B cell (primary cell): ENCODE measurements around the gene C19orf47. TPM values are rescaled to one million over a fixed set of nuclear protein-coding genes. Genes with fewer than 3 reads are reported as not detected.

Experiments used
- ATAC-seq: fragments of 200-7000 bp; cut with Tn5 transposase; one replicate; pipeline ENCODE4 v1.10.0; 2021; ENCODE audit warnings: low read depth, mild to moderate bottlenecking, moderate number of reproducible peaks, moderate library complexity
- CTCF ChIA-PET: fragments of 350-600 bp; sonication (Branson Sonifier 250); formaldehyde crosslinking; loops from one replicate; lab custom pipeline; 2021; ENCODE audit warnings: antibody characterized with exemption, inconsistent platforms; lab: Charles Lee
- POLR2A ChIA-PET: fragments of 350-600 bp; sonication (Branson Sonifier 250); formaldehyde crosslinking; loops from one replicate; lab custom pipeline; 2021; ENCODE audit warnings: antibody characterized with exemption; lab: Charles Lee
- DNase-seq: peaks from one replicate; pipeline ENCODE4 v3.0.0; 2013
- H2AFZ ChIP-seq: 2 replicates; pipeline ENCODE4 v1.6.1; 2012; ENCODE audit warnings: mild to moderate bottlenecking, low read depth, low read length; ENCODE audit not compliant: insufficient read depth, poor library complexity, severe bottlenecking
- H3K27ac ChIP-seq, 2 donors: 1 replicate in 1 of 2; 2 replicates in 1 of 2; pipeline ENCODE4 v1.5.1; 2012 to 2013; ENCODE audit warnings: low read length in 2 of 2, mild to moderate bottlenecking in 2 of 2, moderate library complexity in 1 of 2
- H3K27me3 ChIP-seq, 4 experiments: fragments of 200-600 bp in 1 of 4; sonication (generic) in 1 of 4; replicated peaks in 1 of 4; 1 replicate in 2 of 4; 2 replicates in 2 of 4; pipeline versions ENCODE4 v1.6.1 to v1.7.0; 2013 to 2016; ENCODE audit warnings: low read length in 3 of 4, mild to moderate bottlenecking in 2 of 4, mixed read lengths in 1 of 4, moderate library complexity in 1 of 4; ENCODE audit not compliant: insufficient read depth in 4 of 4, control insufficient read depth in 3 of 4; ENCODE audit errors: control extremely low read depth in 1 of 4
- H3K36me3 ChIP-seq, 2 experiments: replicated peaks in 1 of 2; 1 replicate in 1 of 2; 2 replicates in 1 of 2; pipeline versions ENCODE4 v1.6.1 to v1.7.1; 2013; ENCODE audit warnings: low read length in 1 of 2; ENCODE audit not compliant: insufficient read depth in 2 of 2, control insufficient read depth in 1 of 2; ENCODE audit errors: control extremely low read depth in 1 of 2, extremely low read depth in 1 of 2
- H3K4me1 ChIP-seq, 2 donors: fragments of 200-600 bp in 1 of 2; sonication (generic) in 1 of 2; 1 replicate in 1 of 2; 2 replicates in 1 of 2; pipeline versions ENCODE4 v1.5.1 to v1.6.1; 2013 to 2017; ENCODE audit warnings: low read length in 2 of 2; ENCODE audit not compliant: control insufficient read depth in 2 of 2, insufficient read depth in 2 of 2
- H3K4me2 ChIP-seq: replicated peaks from 2 replicates; pipeline ENCODE3; 2012; ENCODE audit warnings: mild to moderate bottlenecking, low read depth, low read length; ENCODE audit not compliant: poor library complexity, severe bottlenecking
- H3K4me3 ChIP-seq, 5 experiments: fragments of 200-600 bp in 1 of 5; sonication (generic) in 1 of 5; 1 replicate in 3 of 5; 2 replicates in 2 of 5; pipeline versions ENCODE4 v1.5.1 to v1.7.0; 2011 to 2016; ENCODE audit warnings: low read length in 4 of 5, mild to moderate bottlenecking in 4 of 5, low read depth in 2 of 5, control low read depth in 1 of 5, moderate library complexity in 1 of 5; ENCODE audit not compliant: insufficient read depth in 1 of 5; ENCODE audit errors: control extremely low read depth in 1 of 5, extremely low read depth in 1 of 5
- H3K79me2 ChIP-seq: fragments of 200-600 bp; sonication (generic); one replicate; pipeline ENCODE4 v1.6.0; 2016; ENCODE audit warnings: low read length; ENCODE audit not compliant: control insufficient read depth, insufficient read depth
- H3K9ac ChIP-seq: fragments of 200-600 bp; sonication (generic); 2 replicates; pipeline ENCODE4 v1.6.1; 2017; ENCODE audit warnings: mild to moderate bottlenecking, low read length, moderate library complexity
- H3K9me3 ChIP-seq, 3 donors: one replicate each; pipeline versions ENCODE4 v1.6.1 to v1.7.1; 2013; ENCODE audit warnings: low read length in 2 of 3; ENCODE audit not compliant: control insufficient read depth in 2 of 3, insufficient read depth in 1 of 3; ENCODE audit errors: control extremely low read depth in 1 of 3
- H4K20me1 ChIP-seq: 2 replicates; pipeline ENCODE4 v1.6.0; 2012; ENCODE audit warnings: mild to moderate bottlenecking, low read length; ENCODE audit not compliant: insufficient read depth, control insufficient read depth, poor library complexity, severe bottlenecking
- H3K27ac Mint-ChIP-seq: one replicate; pipeline ENCODE4 v1.8.0; 2021; ENCODE audit warnings: mixed read lengths
- H3K27me3 Mint-ChIP-seq: one replicate; pipeline ENCODE4 v1.8.0; 2021; ENCODE audit warnings: mixed read lengths
- H3K4me1 Mint-ChIP-seq: one replicate; pipeline ENCODE4 v1.8.0; 2021; ENCODE audit warnings: mixed read lengths
- H3K4me3 Mint-ChIP-seq: one replicate; pipeline ENCODE4 v1.8.0; 2021; ENCODE audit warnings: mixed read lengths
- H3K9me3 Mint-ChIP-seq: one replicate; pipeline ENCODE4 v1.8.0; 2022; ENCODE audit warnings: mixed read lengths; ENCODE audit not compliant: insufficient read depth
- CTCF ChIP-seq: fragments of 200-600 bp; IDR thresholded peaks from one replicate; pipeline ENCODE4 v1.8.0; 2022; ENCODE audit warnings: antibody characterized with exemption, mild to moderate bottlenecking
- EZH2 ChIP-seq: IDR thresholded peaks from 2 replicates; pipeline ENCODE4 v1.6.1; 2012; ENCODE audit warnings: borderline replicate concordance, low read depth, mild to moderate bottlenecking, moderate library complexity, low read length; ENCODE audit not compliant: insufficient read depth, poor library complexity, severe bottlenecking
- WGBS: methylation state at CpG from one replicate; pipeline ENCODE4 v1.1.5; 2013; ENCODE audit warnings: missing lambda C conversion rate; ENCODE audit not compliant: insufficient coverage; 5-methylcytosine and 5-hydroxymethylcytosine counted together
- intact Hi-C: fragments of 100-400 bp; cut with micrococcal nuclease; formaldehyde crosslinking; loops from one replicate; pipeline ENCODE4 v1.10.0; 2022
- polyA plus RNA-seq: library from polyadenylated mRNA; depleted of rRNA; stranded (reverse); fragments of >200 nt; gene quantifications from 2 replicates; pipeline ENCODE4 v1.2.3, GENCODE V29; 2012
- total RNA-seq, 2 donors: library from RNA; stranded (reverse); fragments of 120-200 nt in 1 of 2; gene quantifications; 1 replicate in 1 of 2; 2 replicates in 1 of 2; pipeline versions ENCODE4 v1.2.3 to v1.2.4, GENCODE V29; 2013 to 2022

C19orf47 gene
- total and polyA plus RNA-seq, 2 donors (not counting 1 experiment from before 2014, with no cell fraction given) = 12.7 to 16.7 TPM

GRCh38 chr19:40392894-40393517 lies 44.8 kb upstream of the C19orf47 start:
- Mint-ChIP-seq H3K4me3 (no peak overlapping the region), H3K4me1 (no peaks in the 10 kb centered on the region), H3K27me3 (no peaks in the 10 kb centered on the region), H3K9me3 (no peaks in the 10 kb centered on the region), H3K27ac (no peak overlapping the region)
- intact Hi-C loops = no loop called here
- H4K20me1 ChIP-seq = no peaks in the 10 kb centered on the region
- TF ChIP-seq EZH2 = no peak
- TF ChIP-seq CTCF = no peak
- POLR2A ChIA-PET = interaction anchor here (0.6 kb wide), 1 partner anchor 13 kb away, joined by 7 read pairs; no protein-coding TSS in a partner anchor
- no peaks in the 10 kb centered on the region for H3K36me3 ChIP-seq
- H3K4me3 ChIP-seq = no peak overlapping the region
- H3K9me3 ChIP-seq = no peaks in the 10 kb centered on the region
- no peak overlapping the region for H3K4me2 ChIP-seq
- WGBS = 55% methylated on average over 3 of the region's 9 CpGs
- H3K4me1 ChIP-seq = no peaks in the 10 kb centered on the region
- no peak overlapping the region for H3K9ac ChIP-seq
- H3K79me2 ChIP-seq = no peaks in the 10 kb centered on the region
- peaks cover 0 to 2% (median 0%) of the 10 kb centered on the region in 4 experiments for H3K27me3 ChIP-seq
- ATAC-seq (no peak), DNase-seq (no peak)
- no peak overlapping the region for H3K27ac ChIP-seq
- CTCF ChIA-PET = no interaction called here
- no peak overlapping the region for H2AFZ ChIP-seq

- H3K27ac Mint-ChIP-seq = no peak overlapping the region
- Histone ChIP-seq H3K4me1 (no peaks in the 10 kb centered on the region), H2AFZ (no peak overlapping the region), H3K36me3 (no peaks in the 10 kb centered on the region), H3K79me2 (no peaks in the 10 kb centered on the region), H3K9ac (no peak overlapping the region), H3K27ac (no peak overlapping the region), H3K9me3 (no peaks in the 10 kb centered on the region), H4K20me1 (no peaks in the 10 kb centered on the region), H3K4me3 (no peak overlapping the region), H3K4me2 (no peak overlapping the region), H3K27me3 (no peaks in the 10 kb centered on the region)
- 82% methylated on average over 7 of the region's 8 CpGs for WGBS
- no peak for TF ChIP-seq CTCF
- TF ChIP-seq EZH2 = no peak
- H3K4me3 Mint-ChIP-seq = no peak overlapping the region
- no peak for DNase-seq
- H3K27me3 Mint-ChIP-seq = no peaks in the 10 kb centered on the region
- H3K9me3 Mint-ChIP-seq = no peaks in the 10 kb centered on the region
- H3K4me1 Mint-ChIP-seq = no peaks in the 10 kb centered on the region
- intact Hi-C loops = no loop called here
- no peak for ATAC-seq
- ChIA-PET CTCF (interaction anchor here (0.8 kb wide), 1 partner anchor 547 kb away, joined by 4 read pairs; no protein-coding TSS in a partner anchor), POLR2A (no interaction called here)
These were observed 43.9 kb upstream of the C19orf47 start for GRCh38 chr19:40392123-40392522.
